Retina (tissue), 1 donor: ENCODE data around the gene CIROP.

Source experiments
- DNase-seq: peaks from one replicate; pipeline ENCODE4 v3.0.0-alpha.2; 2016

CIROP gene

DNA sequence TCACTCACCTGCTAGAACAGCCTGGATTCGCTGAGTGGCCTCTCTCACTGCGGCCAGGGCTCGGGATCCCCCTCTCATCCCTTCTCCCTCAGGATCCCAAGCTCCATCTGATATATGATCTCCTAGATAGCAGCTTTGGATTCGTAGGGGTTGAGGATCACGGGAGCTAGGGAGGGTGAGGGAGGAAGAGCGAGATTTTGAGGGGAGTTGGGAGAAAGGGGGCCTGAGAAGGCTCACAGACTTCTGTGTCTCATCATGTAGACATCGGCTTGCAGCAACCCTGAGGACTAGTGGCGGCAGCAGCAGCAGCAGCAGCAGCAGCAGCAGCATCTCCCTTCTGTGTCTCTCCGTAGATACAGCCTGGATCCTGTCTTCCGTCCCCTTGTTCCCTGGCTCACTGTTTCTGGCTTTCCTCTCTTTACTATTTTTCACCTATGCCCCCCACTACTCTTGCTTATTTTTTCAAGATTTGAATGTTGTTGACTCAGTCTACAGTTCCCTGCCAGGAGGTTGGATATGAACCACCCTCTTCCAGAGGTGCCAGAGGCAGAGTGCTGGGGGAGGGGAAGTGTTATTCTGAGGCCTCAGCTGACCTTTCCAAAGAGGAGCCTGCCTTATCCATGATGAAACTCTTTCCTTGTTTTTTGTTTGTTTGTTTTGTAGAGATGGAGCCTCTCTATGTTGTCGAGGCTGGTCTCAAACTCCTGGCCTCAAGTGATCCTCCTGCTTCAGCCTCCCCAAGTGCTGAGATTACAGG is at the start of gene CIROP:
TSS of gene CIROP (minus strand) at position 399 of the 757 bp plus-strand sequence. CDS start at position 330, 69 bp downstream.
- no peak for DNase-seq

DNA sequence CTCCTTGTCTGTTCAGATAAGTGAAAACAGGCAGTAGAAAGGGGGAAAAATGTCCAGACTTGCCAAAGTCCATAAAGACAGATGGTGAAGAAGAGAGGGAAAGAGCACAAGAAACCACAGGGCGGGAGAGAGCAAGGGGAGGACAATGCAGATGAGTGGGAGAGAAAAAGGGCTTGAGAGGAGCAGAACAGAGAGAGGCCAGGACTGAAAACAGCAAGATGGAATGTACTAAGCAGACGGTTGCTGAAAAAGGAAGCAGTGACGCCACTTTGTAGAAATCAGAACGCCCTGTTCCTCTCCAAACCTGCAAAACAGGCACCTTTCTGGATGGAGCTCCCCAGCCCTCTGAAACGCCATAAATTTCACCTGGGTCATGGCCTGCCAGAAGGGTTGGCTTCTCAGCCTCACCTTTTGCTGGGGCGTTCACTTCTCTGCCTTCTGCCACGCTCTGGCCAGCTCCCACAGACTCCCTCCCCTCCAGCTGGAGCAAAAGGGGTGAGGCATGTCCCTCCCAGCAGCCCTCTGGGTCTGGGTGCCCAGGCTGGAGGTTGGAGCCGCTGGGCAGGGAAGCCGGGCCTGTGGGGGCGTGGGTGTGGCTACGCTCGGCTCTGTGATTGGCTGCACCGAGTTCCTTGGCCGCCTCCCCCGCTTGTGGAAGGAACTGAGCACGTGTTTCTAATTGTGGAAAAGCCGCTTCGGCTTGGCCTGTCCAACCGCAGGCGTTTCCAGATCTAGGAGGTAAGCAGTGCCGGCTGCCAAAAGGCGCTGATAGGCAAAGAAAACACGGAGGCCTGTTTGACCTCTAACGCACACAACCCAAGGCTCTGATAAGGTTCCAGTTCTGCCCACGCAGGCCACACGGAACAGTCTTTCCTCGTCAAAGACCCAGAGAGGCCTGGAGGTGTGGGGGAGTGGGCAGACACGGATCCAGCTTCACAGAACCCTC is 49.3 kb upstream of the CIROP start:
- DNase-seq = no peak

GRCh38 chr14:23151342-23151741 is 46.6 kb upstream of the CIROP start:
- DNase-seq = no peak

DNA sequence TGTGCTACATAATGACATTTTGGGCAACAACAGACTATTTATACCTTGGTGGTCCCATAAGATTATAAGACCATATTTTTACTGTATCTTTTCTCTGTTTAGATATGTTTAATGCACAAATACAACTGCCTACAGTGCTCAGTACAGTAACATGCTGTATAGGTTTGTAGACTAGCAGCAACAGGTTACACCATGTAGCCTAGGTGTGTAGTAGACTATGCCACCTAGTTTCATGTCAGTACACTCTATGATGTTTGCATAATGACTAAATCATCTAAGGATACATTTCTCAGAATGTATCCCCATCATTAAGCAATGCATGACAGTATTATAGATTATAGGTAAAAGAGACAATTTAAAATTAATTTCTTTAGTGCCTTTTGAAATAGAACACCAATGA is 45.0 kb upstream of the CIROP start:
- DNase-seq = no peak

DNA sequence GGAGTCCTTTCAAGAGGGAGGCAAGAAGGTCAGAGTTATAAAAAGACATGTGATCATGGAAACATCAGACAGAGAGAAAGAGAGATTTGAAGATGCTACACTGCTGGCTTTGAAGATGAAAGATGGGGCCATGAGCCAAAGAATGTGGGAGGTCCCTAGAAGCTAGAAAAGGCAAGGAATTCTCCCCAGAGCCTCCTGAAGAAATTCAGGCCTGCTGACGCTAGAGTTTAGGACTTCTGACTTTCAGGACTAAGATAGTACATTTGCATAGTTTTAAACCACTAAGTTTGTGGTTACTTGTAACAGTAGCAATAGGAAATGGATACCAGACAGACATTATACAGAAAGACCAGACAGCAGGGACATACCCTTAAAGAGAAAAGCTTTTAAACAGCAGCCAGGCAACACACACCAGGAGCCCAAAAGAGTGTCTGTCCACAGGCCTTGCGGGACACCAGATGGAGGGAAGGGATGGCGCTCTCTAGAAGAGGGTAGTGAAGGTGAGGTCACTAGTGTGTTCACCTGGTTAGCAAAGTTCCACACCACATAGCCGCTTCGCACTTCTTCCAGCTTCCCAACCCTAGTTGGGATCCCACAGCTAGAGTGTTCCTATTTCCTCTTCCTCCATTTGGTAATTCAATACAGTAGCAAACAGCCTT is 43.9 kb upstream of the CIROP start:
- DNase-seq = no peak

DNA sequence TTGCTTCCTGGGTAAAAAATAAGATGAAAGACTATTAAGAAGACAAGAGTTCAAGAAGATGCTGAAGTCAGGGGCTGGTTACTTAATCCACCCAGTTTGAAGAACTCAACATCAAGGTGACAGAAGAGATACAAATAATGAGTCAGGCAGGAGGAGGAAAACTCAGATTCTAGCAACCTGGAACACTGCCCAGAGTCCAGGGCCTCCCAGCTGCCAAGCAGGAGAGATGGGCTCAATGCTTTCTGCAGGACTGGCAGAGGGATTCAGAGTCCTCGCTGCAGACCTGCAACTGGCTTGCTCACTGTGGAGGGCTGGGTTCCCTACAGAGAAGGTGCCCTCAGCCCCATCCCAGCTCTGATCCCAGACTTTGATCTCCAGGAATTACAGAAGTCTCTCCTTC is 42.9 kb upstream of the CIROP start:
- DNase-seq = no peak

DNA sequence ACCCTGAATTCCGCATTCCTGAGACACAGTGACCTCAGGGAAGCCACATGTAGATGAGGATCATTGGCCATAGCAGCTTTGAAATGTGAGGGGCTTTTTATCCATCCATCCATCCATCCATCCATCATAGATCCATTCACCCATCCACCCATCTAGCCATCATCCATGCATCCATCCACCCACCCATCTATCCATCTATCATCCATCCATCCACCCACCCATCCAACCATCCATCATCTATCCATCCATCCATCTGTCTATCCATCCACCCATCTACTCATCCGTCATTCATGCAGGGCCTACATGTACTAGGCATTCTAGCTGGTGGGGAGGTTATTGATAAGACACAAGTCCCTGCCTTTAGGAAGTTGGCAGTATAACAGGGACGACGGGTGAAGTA is 42.2 kb upstream of the CIROP start:
- DNase-seq = no peak

DNA sequence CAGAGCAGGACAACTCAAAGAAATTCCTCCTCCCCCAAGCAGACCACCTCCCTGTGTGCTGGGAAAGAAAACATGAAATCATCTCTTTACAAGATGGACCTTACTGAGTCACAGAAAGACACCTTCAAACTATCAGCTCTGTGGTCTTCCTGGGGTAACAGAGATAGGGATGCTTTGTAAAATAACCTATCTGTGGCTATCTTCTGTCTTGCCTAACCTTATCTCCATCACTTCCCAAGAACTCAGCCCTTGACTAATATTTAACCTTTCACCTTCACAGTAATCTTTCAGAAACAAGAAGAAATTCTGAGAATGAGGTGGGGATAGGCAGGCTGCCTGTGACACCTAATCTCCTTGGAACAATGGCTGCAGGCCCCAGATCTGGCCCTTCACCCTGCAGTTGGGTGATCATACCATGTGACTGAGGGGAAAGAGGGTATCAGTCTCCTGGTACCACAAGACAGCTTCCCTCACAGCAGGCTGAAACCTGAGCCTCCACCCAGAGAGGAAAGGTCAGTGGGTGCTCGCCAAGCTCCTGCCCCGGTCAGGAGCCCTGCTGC is 41.6 kb upstream of the CIROP start:
- DNase-seq = no peak

GRCh38 chr14:23145794-23146350 is 41.1 kb upstream of the CIROP start:
- DNase-seq = no peak

DNA sequence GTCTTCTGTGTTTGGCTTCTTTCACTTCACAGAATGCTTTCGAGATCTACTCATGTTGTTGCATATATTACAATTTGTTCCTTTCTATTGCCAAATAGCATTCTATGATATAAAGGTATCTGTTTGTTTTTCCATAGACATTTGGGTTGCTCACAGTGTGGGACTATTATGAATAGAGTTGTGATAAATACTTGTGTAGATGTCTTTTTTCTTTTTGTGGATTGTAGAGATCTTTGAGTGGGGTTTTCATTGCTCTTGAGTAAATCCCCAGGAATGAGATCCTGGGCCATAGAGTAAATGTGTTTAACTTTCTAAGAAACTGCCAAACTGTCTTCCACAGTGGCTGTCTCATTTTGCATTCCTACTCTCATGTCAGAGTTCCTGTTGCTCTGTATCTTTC is 39.1 kb upstream of the CIROP start:
- DNase-seq = no peak

DNA sequence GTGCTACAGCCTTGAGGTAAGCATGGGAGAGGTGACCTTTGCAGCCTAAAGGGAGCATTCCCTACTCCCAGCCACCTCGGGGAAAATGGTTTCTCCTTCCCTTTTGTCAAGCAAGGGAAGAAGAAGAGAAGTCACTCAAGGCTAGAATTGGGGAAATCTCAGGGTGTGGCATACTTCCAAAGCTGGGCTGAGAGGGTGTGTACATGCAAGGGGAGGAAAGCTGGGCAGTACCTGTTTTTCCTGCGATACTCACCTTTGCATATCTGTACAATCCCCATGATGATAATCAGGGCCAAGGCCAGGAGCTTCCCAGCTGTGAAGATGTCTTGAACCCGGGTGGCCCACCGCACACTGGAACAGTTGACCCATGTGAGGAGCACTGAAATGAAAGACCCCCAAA is 38.0 kb upstream of the CIROP start:
- DNase-seq = no peak

DNA sequence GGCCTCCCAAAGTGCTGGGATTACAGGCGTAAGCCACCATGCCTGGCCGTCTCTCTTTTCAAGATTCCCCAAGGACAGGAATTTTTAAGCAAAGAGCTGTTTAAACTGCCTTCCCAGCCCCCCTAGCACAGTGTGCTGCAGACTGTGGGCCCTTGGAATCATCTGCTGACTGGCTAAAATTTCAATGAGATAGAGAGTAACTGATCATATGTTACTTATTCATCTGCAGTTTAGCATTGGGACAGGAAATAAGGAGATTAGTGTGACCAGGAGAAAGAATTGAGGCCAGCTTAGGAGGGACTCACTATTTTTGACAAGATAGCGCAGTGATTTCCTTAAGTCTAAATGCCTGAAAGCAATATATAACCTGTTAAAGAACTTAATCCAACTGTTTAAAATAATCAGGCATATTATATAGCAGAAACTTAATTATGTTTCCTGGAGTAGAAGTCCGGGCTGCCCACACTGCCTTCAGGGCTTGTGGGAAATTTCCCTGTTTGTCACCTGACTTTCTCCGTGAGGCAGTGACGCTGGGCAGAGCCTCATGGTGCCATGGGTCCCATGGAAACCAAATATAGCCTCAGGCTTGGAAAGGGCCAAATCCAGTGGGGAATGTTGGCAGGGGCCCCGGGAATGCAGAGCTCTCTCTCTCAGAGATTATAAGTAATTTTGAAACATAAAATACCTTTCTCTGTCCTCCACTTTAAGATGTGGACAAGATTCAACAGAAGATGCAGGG is 37.1 kb upstream of the CIROP start:
- DNase-seq = no peak

DNA sequence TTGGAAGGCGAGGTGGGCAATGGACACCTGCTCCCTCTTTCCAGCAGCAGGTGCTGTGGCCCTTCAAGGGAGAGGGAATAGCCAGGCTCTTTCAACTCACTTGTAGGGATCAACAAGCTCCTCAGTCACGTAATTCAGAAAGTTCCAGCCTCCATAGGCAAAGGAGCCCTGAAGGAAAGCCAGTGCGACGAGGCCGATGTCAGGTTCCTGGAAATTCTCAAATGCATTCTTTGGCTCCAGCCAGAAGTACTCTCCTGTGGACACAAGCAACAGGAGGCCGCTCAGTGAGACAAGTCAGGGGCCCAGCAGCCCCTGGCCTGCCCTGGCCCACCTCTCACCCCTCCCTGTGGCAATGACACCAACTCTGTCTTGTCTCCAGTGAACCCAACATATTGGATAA is 35.6 kb upstream of the CIROP start:
- no peak for DNase-seq

DNA sequence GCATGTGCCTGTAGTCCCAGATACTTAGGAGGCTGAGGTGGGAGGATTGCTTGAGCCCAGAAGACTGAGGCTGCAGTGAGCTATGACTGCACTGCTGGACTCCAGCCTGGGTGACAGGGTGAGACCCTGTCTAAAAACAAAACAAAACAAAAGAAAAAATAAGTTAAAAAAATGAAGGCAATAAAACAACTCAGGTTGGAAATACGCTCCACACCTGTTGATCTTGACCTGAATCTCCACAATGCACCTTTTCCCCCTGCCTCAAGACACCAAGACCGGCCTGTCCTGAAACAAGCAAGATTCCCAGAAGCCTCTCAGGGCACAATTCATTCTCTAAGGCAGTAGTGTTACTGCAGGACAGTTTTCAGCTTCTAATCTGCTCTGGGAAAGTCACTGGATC is 35.1 kb upstream of the CIROP start:
- DNase-seq = no peak

GRCh38 chr14:23137813-23138535 is 33.2 kb upstream of the CIROP start:
- no peak for DNase-seq

DNA sequence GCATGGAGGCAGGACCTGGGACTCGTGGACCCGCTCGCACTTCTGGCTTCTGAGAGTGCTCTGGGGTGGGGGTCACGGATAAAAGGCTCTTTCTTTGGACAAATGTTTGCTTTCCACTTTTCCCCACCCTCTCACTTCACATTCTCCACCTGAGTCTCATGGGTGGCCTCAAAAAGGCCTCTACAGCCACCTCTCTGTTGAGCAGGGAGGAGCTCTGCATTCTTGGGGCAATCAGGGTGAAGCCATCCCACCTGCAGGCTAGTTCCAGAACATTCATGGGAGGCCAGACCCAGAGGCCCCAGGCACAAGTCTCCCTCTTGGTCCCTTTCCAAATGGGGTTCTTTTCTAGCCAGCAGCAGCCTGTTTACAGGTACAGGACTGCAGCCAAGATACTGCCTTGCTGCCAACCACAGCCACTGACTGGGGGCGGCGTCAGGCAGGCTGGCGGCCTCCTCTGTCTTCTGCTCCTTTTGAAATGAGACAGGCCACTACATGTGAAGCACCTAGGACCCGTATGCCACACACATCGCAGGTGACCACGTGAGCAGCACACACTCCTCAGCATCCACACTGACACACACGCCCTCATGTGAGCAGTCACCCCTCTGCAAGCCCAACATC is 32.5 kb upstream of the CIROP start:
- no peak for DNase-seq

DNA sequence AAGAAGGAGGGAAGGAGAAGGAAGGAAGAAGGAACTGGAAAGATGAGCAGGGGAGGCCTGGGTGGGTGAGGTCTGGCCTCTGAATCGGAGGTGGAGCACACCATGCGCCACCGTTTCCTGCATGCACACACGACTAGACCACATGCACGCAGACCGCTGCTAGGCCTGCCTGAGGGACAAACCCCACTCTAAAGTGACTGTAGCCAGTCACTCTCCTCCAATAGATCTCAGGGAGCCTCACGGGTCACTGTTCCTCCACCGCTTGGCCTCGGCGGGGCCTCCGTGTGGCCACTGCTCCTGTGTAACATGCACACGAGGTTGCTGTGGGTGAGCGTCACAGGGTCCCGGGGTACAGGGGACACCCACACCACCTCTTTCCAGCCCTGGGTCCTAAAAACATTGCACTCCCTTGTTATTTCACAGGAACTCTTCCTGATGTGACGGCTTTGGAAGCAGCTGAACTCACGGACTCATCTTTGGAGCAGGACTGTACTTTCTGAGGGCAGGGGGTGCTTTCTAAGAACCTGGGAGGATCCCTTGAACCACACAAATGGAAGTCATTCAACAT is 31.9 kb upstream of the CIROP start:
- no peak for DNase-seq

DNA sequence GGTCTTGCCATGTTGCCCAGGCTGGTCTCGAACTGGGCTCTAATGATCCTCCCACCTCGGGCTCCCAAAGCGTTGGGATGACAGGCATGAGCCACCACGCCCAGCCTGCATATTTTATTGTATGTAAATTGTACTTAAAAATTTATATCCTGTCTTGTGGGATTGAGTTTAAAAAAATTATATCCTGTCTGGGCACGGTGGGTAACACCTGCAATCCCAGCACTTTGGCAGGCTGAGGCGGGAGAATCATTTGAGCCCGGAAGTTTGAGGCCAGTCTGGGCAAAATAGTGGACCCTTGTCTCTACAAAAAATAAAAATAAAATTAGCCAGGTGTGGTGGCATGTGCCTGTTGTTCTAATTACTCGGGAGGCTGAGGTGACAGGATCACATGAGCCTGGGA is 28.2 kb upstream of the CIROP start:
- DNase-seq = no peak

DNA sequence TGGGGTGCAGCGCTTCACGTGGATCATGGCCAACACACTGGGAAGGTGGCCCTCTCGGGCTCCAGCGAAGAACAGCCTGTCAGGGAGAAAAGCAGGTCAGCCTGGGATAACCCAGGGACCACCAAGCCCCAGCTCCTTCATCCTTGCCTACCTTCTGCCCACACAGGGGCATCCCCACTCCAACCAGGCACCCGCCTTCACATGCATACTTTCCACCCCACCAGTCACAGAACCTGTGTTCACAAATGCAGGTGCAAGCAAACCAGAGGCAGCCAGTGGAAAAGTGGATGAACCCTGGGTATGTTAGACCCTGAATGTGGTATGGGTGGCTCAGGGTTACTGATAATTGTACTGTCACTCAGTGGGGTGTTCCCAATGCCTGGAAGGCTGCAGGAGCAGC is 26.7 kb upstream of the CIROP start:
- DNase-seq = no peak

GRCh38 chr14:23130871-23131270 is 26.1 kb upstream of the CIROP start:
- DNase-seq = no peak
